Measurements from ENCODE around the gene FAM120B. TPM values are rescaled to one million over a fixed set of nuclear protein-coding genes. Genes with fewer than 3 reads are reported as not detected.

Gene FAM120B
- total and polyA plus RNA-seq, 2 donors (not counting 1 experiment from before 2014, with no cell fraction given), result 14.4 to 19.3 TPM

GRCh38 chr6:170277893-170278742 lies 28.4 kb upstream of the FAM120B start:
- Histone ChIP-seq H3K9me3 (ENCODE audit: control insufficient read depth, insufficient read depth, low read depth, low read length) (no peaks in the 10 kb centered on the region), H3K9ac (ENCODE audit: insufficient read depth, low read length) (no peak overlapping the region), H3K4me3 (replicated peaks in 1 of 4; ENCODE audit: control extremely low read depth in 1 of 4, insufficient read depth in 1 of 4, low read depth in 3 of 4, low read length in 4 of 4) (no peak overlapping the region), H4K20me1 (ENCODE audit: control insufficient read depth, extremely low read depth, insufficient read depth, low read length) (no peaks in the 10 kb centered on the region), H3K27ac (ENCODE audit: insufficient read depth, low read length) (no peak overlapping the region), H3K4me2 (ENCODE audit: extremely low read depth, insufficient read depth, low read length) (no peak overlapping the region), H2AFZ (ENCODE audit: low read length) (no peak overlapping the region), H3K79me2 (ENCODE audit: control insufficient read depth, insufficient read depth, low read length) (no peaks in the 10 kb centered on the region), H3K36me3 (ENCODE audit: control insufficient read depth, insufficient read depth, low read length) (no peaks in the 10 kb centered on the region), H3K4me1 (ENCODE audit: control insufficient read depth, extremely low read depth, insufficient read depth, low read length) (peaks cover 9% of the 10 kb centered on the region), H3K27me3 (ENCODE audit: control insufficient read depth, insufficient read depth, low read length) (no peaks in the 10 kb centered on the region)
- TF ChIP-seq EZH2 (IDR thresholded peaks at IDR 0.05; ENCODE audit: low read length, missing control alignments) (no peak), CTCF (conservative IDR thresholded peaks at IDR 0.05 in 1 of 2, IDR thresholded peaks at IDR 0.05 in 1 of 2; ENCODE audit: low read depth in 1 of 2, low read length in 2 of 2) (no peak)
- DNase-seq (ENCODE audit: low read depth in 2 of 2), result no peak

GRCh38 chr6:170278743-170279094 lies 27.8 kb upstream of the FAM120B start:
- Histone ChIP-seq H3K27ac (ENCODE audit: insufficient read depth, low read length) (no peak overlapping the region), H3K79me2 (ENCODE audit: control insufficient read depth, insufficient read depth, low read length) (no peaks in the 10 kb centered on the region), H3K27me3 (ENCODE audit: control insufficient read depth, insufficient read depth, low read length) (no peaks in the 10 kb centered on the region), H4K20me1 (ENCODE audit: control insufficient read depth, extremely low read depth, insufficient read depth, low read length) (no peaks in the 10 kb centered on the region), H3K36me3 (ENCODE audit: control insufficient read depth, insufficient read depth, low read length) (no peaks in the 10 kb centered on the region), H3K4me3 (replicated peaks in 1 of 4; ENCODE audit: control extremely low read depth in 1 of 4, insufficient read depth in 1 of 4, low read depth in 3 of 4, low read length in 4 of 4) (no peak overlapping the region), H3K4me1 (ENCODE audit: control insufficient read depth, extremely low read depth, insufficient read depth, low read length) (peaks cover 9% of the 10 kb centered on the region), H3K4me2 (ENCODE audit: extremely low read depth, insufficient read depth, low read length) (no peak overlapping the region), H2AFZ (ENCODE audit: low read length) (no peak overlapping the region), H3K9me3 (ENCODE audit: control insufficient read depth, insufficient read depth, low read depth, low read length) (no peaks in the 10 kb centered on the region), H3K9ac (ENCODE audit: insufficient read depth, low read length) (no peak overlapping the region)
- no peak for DNase-seq (ENCODE audit: low read depth in 2 of 2)
- TF ChIP-seq EZH2 (IDR thresholded peaks at IDR 0.05; ENCODE audit: low read length, missing control alignments) (no peak), CTCF (conservative IDR thresholded peaks at IDR 0.05 in 1 of 2, IDR thresholded peaks at IDR 0.05 in 1 of 2; ENCODE audit: low read depth in 1 of 2, low read length in 2 of 2) (no peak)

GRCh38 chr6:170279426-170279825 lies 27.1 kb upstream of the FAM120B start:
- H3K27me3 ChIP-seq (ENCODE audit: control insufficient read depth, insufficient read depth, low read length), result no peaks in the 10 kb centered on the region
- no peak overlapping the region for H3K4me2 ChIP-seq (ENCODE audit: extremely low read depth, insufficient read depth, low read length)
- H3K27ac ChIP-seq (ENCODE audit: insufficient read depth, low read length), result no peak overlapping the region
- no peak overlapping the region for H3K9ac ChIP-seq (ENCODE audit: insufficient read depth, low read length)
- DNase-seq (ENCODE audit: low read depth in 2 of 2), result no peak
- H3K4me3 ChIP-seq (replicated peaks in 1 of 4; ENCODE audit: control extremely low read depth in 1 of 4, insufficient read depth in 1 of 4, low read depth in 3 of 4, low read length in 4 of 4), result no peak overlapping the region
- H2AFZ ChIP-seq (ENCODE audit: low read length), result no peak overlapping the region
- H3K36me3 ChIP-seq (ENCODE audit: control insufficient read depth, insufficient read depth, low read length), result no peaks in the 10 kb centered on the region
- H4K20me1 ChIP-seq (ENCODE audit: control insufficient read depth, extremely low read depth, insufficient read depth, low read length), result no peaks in the 10 kb centered on the region
- no peaks in the 10 kb centered on the region for H3K9me3 ChIP-seq (ENCODE audit: control insufficient read depth, insufficient read depth, low read depth, low read length)
- H3K79me2 ChIP-seq (ENCODE audit: control insufficient read depth, insufficient read depth, low read length), result no peaks in the 10 kb centered on the region
- TF ChIP-seq EZH2 (IDR thresholded peaks at IDR 0.05; ENCODE audit: low read length, missing control alignments) (no peak), CTCF (conservative IDR thresholded peaks at IDR 0.05 in 1 of 2, IDR thresholded peaks at IDR 0.05 in 1 of 2; ENCODE audit: low read depth in 1 of 2, low read length in 2 of 2) (no peak)
- H3K4me1 ChIP-seq (ENCODE audit: control insufficient read depth, extremely low read depth, insufficient read depth, low read length), result peaks cover 9% of the 10 kb centered on the region
